ENCODE measurements around the gene CHRNE. TPM values are rescaled to one million over a fixed set of nuclear protein-coding genes. Genes with fewer than 3 reads are reported as not detected.
A peak's percentile ranks its signal among the peaks of the same experiment; 100 is the strongest.
"Not testable (repeated sequence)": the region's sequence is repeated elsewhere in the genome, so short reads cannot be mapped to it uniquely, and the experiment has no call there.

Gene CHRNE
- total RNA-seq, 1 donor from 2014 or later, result 0.41 TPM

GRCh38 chr17:4920351-4921048, 17.6 kb upstream of the CHRNE start:
- DNase-seq (ENCODE audit: missing footprints) (no peak), ATAC-seq (no peak)
- intact Hi-C loops (cut with DNase I), result no loop called here

GRCh38 chr17:4919511-4920047, 16.7 kb upstream of the CHRNE start:
- intact Hi-C loops (cut with DNase I), result no loop called here
- no peak for ATAC-seq

GRCh38 chr17:4914551-4914950, 11.7 kb upstream of the CHRNE start:
- intact Hi-C loops (cut with DNase I); DNase-seq (ENCODE audit: missing footprints); ATAC-seq: not testable (repeated sequence)

More at GRCh38 chr17:4919511-4920047, 16.7 kb upstream of the CHRNE start:
- no peak for DNase-seq (ENCODE audit: missing footprints)

GRCh38 chr17:4913994-4914393, 11.1 kb upstream of the CHRNE start:
- intact Hi-C loops (cut with DNase I), result no loop called here
- no peak for DNase-seq (ENCODE audit: missing footprints)
- ATAC-seq, result no peak

- ATAC-seq (peak; percentile 99), DNase-seq (ENCODE audit: missing footprints) (peak; percentile 94)
- intact Hi-C loops (cut with DNase I), result loop anchor here (1.0 to 10.0 kb wide), 4 partner anchors 58 to 153 kb away; partner anchors contain the start of genes CAMTA2 and SPAG7
Observed at GRCh38 chr17:4908711-4909496, 6.0 kb upstream of the CHRNE start.

- intact Hi-C loops (cut with DNase I), result loop anchor here (5.0 to 10.0 kb wide), 2 partner anchors 59 to 64 kb away; partner anchors contain the start of gene SPAG7
- ATAC-seq (peak; percentile 24), DNase-seq (ENCODE audit: missing footprints) (no peak)
Observed at GRCh38 chr17:4908301-4908700, 5.4 kb upstream of the CHRNE start.

GRCh38 chr17:4906642-4907041, 3.7 kb upstream of the CHRNE start:
- intact Hi-C loops (cut with DNase I), result loop anchor here (5.0 to 10.0 kb wide), 2 partner anchors 61 to 62 kb away; partner anchors contain the start of gene SPAG7

GRCh38 chr17:4902540-4902939, 358 bp downstream of the CHRNE start:
- DNase-seq (ENCODE audit: missing footprints) (no peak), ATAC-seq (no peak)
- intact Hi-C loops (cut with DNase I), result loop anchor here (2.0 to 10.0 kb wide), 2 partner anchors 58 to 172 kb away; partner anchors contain the start of gene MED11

More at GRCh38 chr17:4906642-4907041, 3.7 kb upstream of the CHRNE start:
- ATAC-seq; DNase-seq (ENCODE audit: missing footprints): not testable (repeated sequence)

GRCh38 chr17:4901648-4902344, 1.1 kb downstream of the CHRNE start:
- ATAC-seq (peak; percentile 45), DNase-seq (ENCODE audit: missing footprints) (peak; percentile 88)
- intact Hi-C loops (cut with DNase I), result loop anchor here (2.0 to 10.0 kb wide), 2 partner anchors 57 to 171 kb away; partner anchors contain the start of gene MED11

- ATAC-seq (no peak), DNase-seq (ENCODE audit: missing footprints) (no peak)
- intact Hi-C loops (cut with DNase I), result loop anchor here (10.0 kb wide), 1 partner anchor 56 kb away; no protein-coding TSS in a partner anchor
Observed at GRCh38 chr17:4901108-4901647, 1.7 kb downstream of the CHRNE start.

- no peak for ATAC-seq
- intact Hi-C loops (cut with DNase I), result loop anchor here (10.0 kb wide), 1 partner anchor 56 kb away; no protein-coding TSS in a partner anchor
- DNase-seq (ENCODE audit: missing footprints), result peak; percentile 85
Observed at GRCh38 chr17:4900231-4901107, 2.4 kb downstream of the CHRNE start.

GRCh38 chr17:4899341-4900230, 3.3 kb downstream of the CHRNE start, which contains the start of gene C17orf107:
Gene C17orf107 (plus strand): TSS chr17:4899536. CDS start chr17:4899763, 227 bp downstream.
- intact Hi-C loops (cut with DNase I), result loop anchor here (10.0 kb wide), 1 partner anchor 55 kb away; no protein-coding TSS in a partner anchor
- peak; percentile 93 for DNase-seq (ENCODE audit: missing footprints)
- peak; percentile 75 for ATAC-seq

- no peak for DNase-seq (ENCODE audit: missing footprints)
- intact Hi-C loops (cut with DNase I), result no loop called here
- ATAC-seq, result no peak
Observed at GRCh38 chr17:4898927-4899326, 4.0 kb downstream of the CHRNE start.

GRCh38 chr17:4898351-4898750, 4.5 kb downstream of the CHRNE start:
- DNase-seq (ENCODE audit: missing footprints) (no peak), ATAC-seq (no peak)
- intact Hi-C loops (cut with DNase I), result no loop called here

- no peak for ATAC-seq
- intact Hi-C loops (cut with DNase I), result no loop called here
- DNase-seq (ENCODE audit: missing footprints), result no peak
Observed at GRCh38 chr17:4897785-4898184, 5.1 kb downstream of the CHRNE start.

GRCh38 chr17:4897198-4897687, 5.7 kb downstream of the CHRNE start:
- DNase-seq (ENCODE audit: missing footprints) (no peak), ATAC-seq (no peak)

More at GRCh38 chr17:4897198-4897687, 5.7 kb downstream of the CHRNE start:
- intact Hi-C loops (cut with DNase I), result no loop called here
